K562 (cell line): Measurements from ENCODE around the gene SATB2. TPM values are rescaled to one million over a fixed set of nuclear protein-coding genes. Genes with fewer than 3 reads are reported as not detected.

Source experiments
- ATAC-seq: fragments of 200-7000 bp; cut with Tn5 transposase; 3 replicates; pipeline ENCODE4 v1.9.1; 2020; ENCODE audit warnings: moderate library complexity
- BruUV-seq: library from RNA; stranded (reverse); fragments of 400-500 nt; replicated peaks from 2 replicates; lab custom pipeline; 2021; lab: Mats Ljungman, UMichigan
- CTCF ChIA-PET: fragments of 300-600 bp; formaldehyde crosslinking; extraction: SDS; loops from one replicate; lab custom pipeline; 2021; ENCODE audit warnings: low intra/inter-chr PET ratio; lab: Yijun Ruan, JAX
- POLR2A ChIA-PET: fragments of 300-600, 350-650 bp; sonication (Branson Sonifier 250); formaldehyde crosslinking; extraction: SDS; loops from one replicate; lab custom pipeline; 2021; ENCODE audit warnings: antibody characterized with exemption, inconsistent platforms; lab: Yijun Ruan, JAX
- DNase-seq, 4 experiments: peaks; one replicate each; pipeline versions ENCODE4 v3.0.0 to v3.0.0-alpha.2; 2011 to 2018; ENCODE audit warnings: low spot score in 3 of 4, mixed read lengths in 3 of 4; ENCODE audit errors: extremely low read depth in 1 of 4
- FAIRE-seq: peaks from 2 replicates; lab custom pipeline; 2011; peaks lifted over from hg19 to GRCh38; lab: Jason Lieb, UNC
- H2AFZ ChIP-seq: 2 replicates; pipeline ENCODE4 v1.6.0; 2011; ENCODE audit warnings: low read depth, low read length, control low read depth, inconsistent platforms
- H3K27ac ChIP-seq: fragments of 200-600 bp; 3 replicates; pipeline ENCODE4 v1.8.0; 2011; ENCODE audit warnings: low read depth, mild to moderate bottlenecking, control low read depth, inconsistent platforms, low read length, moderate library complexity, mixed read lengths; ENCODE audit errors: extremely low read depth
- H3K27me3 ChIP-seq, 2 experiments: fragments of 300-600 bp in 1 of 2; 2 replicates in 1 of 2; 3 replicates in 1 of 2; pipeline versions ENCODE4 v1.6.0 to v1.8.0; 2011; ENCODE audit warnings: inconsistent platforms in 2 of 2, low read length in 2 of 2, mild to moderate bottlenecking in 1 of 2, mixed read lengths in 1 of 2, moderate library complexity in 1 of 2; ENCODE audit not compliant: control insufficient read depth in 2 of 2, insufficient read depth in 2 of 2
- H3K36me3 ChIP-seq: fragments of 300-600 bp; 3 replicates; pipeline ENCODE4 v1.8.0; 2011; ENCODE audit warnings: mild to moderate bottlenecking, low read length, inconsistent platforms; ENCODE audit not compliant: control insufficient read depth, insufficient read depth
- H3K4me1 ChIP-seq, 2 experiments: fragments of 200-600 bp in 1 of 2; replicated peaks in 1 of 2; 2 replicates in 1 of 2; 3 replicates in 1 of 2; pipeline versions ENCODE4 v1.5.1 to v1.8.0; 2011; ENCODE audit warnings: inconsistent platforms in 2 of 2, low read length in 2 of 2, mild to moderate bottlenecking in 1 of 2, mixed read lengths in 1 of 2, moderate library complexity in 1 of 2; ENCODE audit not compliant: control insufficient read depth in 2 of 2, insufficient read depth in 2 of 2
- H3K4me2 ChIP-seq: 2 replicates; pipeline ENCODE4 v1.6.1; 2011; ENCODE audit warnings: low read length, control low read depth, inconsistent platforms, mixed read lengths; ENCODE audit not compliant: insufficient read depth
- H3K4me3 ChIP-seq: fragments of 200-600 bp; sonication (generic), shearing (Covaris generic); 2 replicates; pipeline ENCODE4 v1.5.1; 2016; ENCODE audit warnings: control low read depth, inconsistent platforms
- H3K79me2 ChIP-seq: fragments of 200-600 bp; 3 replicates; pipeline ENCODE4 v1.8.0; 2011; ENCODE audit warnings: low read length, inconsistent platforms; ENCODE audit not compliant: control insufficient read depth, insufficient read depth
- H3K9ac ChIP-seq, 2 experiments: 2 replicates each; pipeline versions ENCODE4 v1.6.0 to v1.6.1; 2011; ENCODE audit warnings: low read depth in 2 of 2, low read length in 2 of 2, control low read depth in 1 of 2, inconsistent platforms in 1 of 2, mild to moderate bottlenecking in 1 of 2, mixed read lengths in 1 of 2; ENCODE audit not compliant: insufficient read depth in 1 of 2
- H3K9me1 ChIP-seq: one replicate; pipeline ENCODE4 v1.6.0; 2011; ENCODE audit warnings: inconsistent platforms, mild to moderate bottlenecking, low read length, moderate library complexity; ENCODE audit not compliant: control insufficient read depth, insufficient read depth
- H3K9me3 ChIP-seq: replicated peaks from 2 replicates; pipeline ENCODE4 v1.5.1; 2011; ENCODE audit warnings: low read depth, low read length, inconsistent platforms; ENCODE audit not compliant: control insufficient read depth, insufficient read depth
- H4K20me1 ChIP-seq: replicated peaks from 2 replicates; pipeline ENCODE4 v1.6.1; 2011; ENCODE audit warnings: low read length, inconsistent platforms, mixed read lengths; ENCODE audit not compliant: control insufficient read depth, insufficient read depth
- ATF1 ChIP-seq, 2 experiments: fragments of 450-650 bp in 1 of 2; IDR thresholded peaks; 2 replicates each; pipeline ENCODE4 v1.6.1; 2016; ENCODE audit warnings: missing compliant biosample characterization in 1 of 2, missing genetic modification characterization in 1 of 2
- CHD4 ChIP-seq: fragments of 200-600 bp; sonication (generic); IDR thresholded peaks from 3 replicates; pipeline ENCODE4 v1.6.1; 2012; ENCODE audit warnings: low read depth, mild to moderate bottlenecking, mixed read lengths, low read length, inconsistent platforms; ENCODE audit not compliant: insufficient read depth, insufficient replicate concordance, poor library complexity, severe bottlenecking
- ESRRA ChIP-seq: fragments of 450-650 bp; IDR thresholded peaks from 2 replicates; pipeline ENCODE4 v1.6.1; 2014; ENCODE audit warnings: low read depth, mild to moderate bottlenecking, moderate library complexity, borderline replicate concordance
- GTF3C2 ChIP-seq: IDR thresholded peaks from 3 replicates; pipeline ENCODE4 v1.6.1; 2011; ENCODE audit warnings: borderline replicate concordance, mild to moderate bottlenecking, moderate library complexity; ENCODE audit not compliant: insufficient read length; ENCODE audit errors: extremely low read depth
- HDAC2 ChIP-seq: fragments of 450-650 bp; IDR thresholded peaks from 2 replicates; pipeline ENCODE4 v1.6.1; 2016; ENCODE audit warnings: mild to moderate bottlenecking
- NKRF ChIP-seq: fragments of 450-650 bp; IDR thresholded peaks from 2 replicates; pipeline ENCODE4 v1.6.1; 2016; ENCODE audit warnings: borderline replicate concordance
- NONO ChIP-seq, 2 experiments: fragments of 200-400 bp in 1 of 2; fragments of 450-650 bp in 1 of 2; formaldehyde crosslinking in 1 of 2; IDR thresholded peaks; 2 replicates each; pipeline ENCODE4 v1.6.1; 2017; ENCODE audit warnings: low read depth in 2 of 2, mild to moderate bottlenecking in 2 of 2, moderate library complexity in 2 of 2, low read length in 1 of 2
- PATZ1 ChIP-seq: fragments of 250-450 bp; sonication (Bioruptor Pico); IDR thresholded peaks from 2 replicates; pipeline ENCODE4 v1.5.0; 2020; ENCODE audit warnings: mild to moderate bottlenecking, borderline replicate concordance
- PML ChIP-seq: IDR thresholded peaks from 2 replicates; pipeline ENCODE4 v1.6.1; 2012; ENCODE audit warnings: low read length, inconsistent platforms
- SP1 ChIP-seq: sonication (generic); formaldehyde crosslinking; IDR thresholded peaks from 2 replicates; pipeline ENCODE4 v1.8.1; 2022; ENCODE audit warnings: mild to moderate bottlenecking, missing genetic modification reagents
- TARDBP ChIP-seq: fragments of 450-650 bp; IDR thresholded peaks from 2 replicates; pipeline ENCODE4 v1.6.1; 2016
- TBL1XR1 ChIP-seq, 2 experiments: IDR thresholded peaks; 2 replicates each; pipeline ENCODE4 v1.6.1; 2012; ENCODE audit warnings: improper control_type of control experiment in 2 of 2, low read length in 2 of 2, mild to moderate bottlenecking in 1 of 2
- THRAP3 ChIP-seq: fragments of 450-650 bp; IDR thresholded peaks from 2 replicates; pipeline ENCODE4 v1.6.1; 2016; ENCODE audit warnings: mild to moderate bottlenecking, inconsistent platforms, borderline replicate concordance
- ZNF143 ChIP-seq: sonication (generic); formaldehyde crosslinking; IDR thresholded peaks from 2 replicates; pipeline ENCODE4 v1.9.0; 2022; ENCODE audit warnings: mild to moderate bottlenecking, missing genetic modification reagents
- ZNF174 ChIP-seq: fragments of 250-450 bp; sonication (Bioruptor Pico); IDR thresholded peaks from 2 replicates; pipeline ENCODE4 v1.4.0; 2020; ENCODE audit warnings: mild to moderate bottlenecking
- ZNF41 ChIP-seq: fragments of 250-450 bp; sonication (Bioruptor Pico); conservative IDR thresholded peaks from 2 replicates; pipeline ENCODE4 v1.4.0; 2020; ENCODE audit warnings: mild to moderate bottlenecking
- WGBS: fragments of 100-300 bp; shearing (Covaris generic); methylation state at CpG from one replicate; pipeline ENCODE4 v1.1.6; 2016; ENCODE audit warnings: low coverage, mixed read lengths; ENCODE audit not compliant: insufficient coverage; ENCODE audit errors: missing lambda C conversion rate; 5-methylcytosine and 5-hydroxymethylcytosine counted together
- in situ Hi-C: fragments of 300-500 bp; cut with MboI; formaldehyde crosslinking; loops from 4 replicates; pipeline ENCODE4 v1.15.0; 2018; ENCODE audit warnings: inconsistent platforms, mixed read lengths
- intact Hi-C: fragments of 100-400 bp; cut with micrococcal nuclease; formaldehyde crosslinking; loops from 2 replicates; pipeline ENCODE4 v1.14.2; 2022
- polyA plus RNA-seq, 8 experiments: library from polyadenylated mRNA; depleted of rRNA in 4 of 8; stranded (reverse) in 5 of 8; unstranded in 3 of 8; fragments of >200 nt; fragmentation: Nextera tagmentation in 2 of 8; fragmentation: Illumina TruSeq in 1 of 8; extraction: Ambion mirVana in 2 of 8; extraction: Trizol in 1 of 8; gene quantifications; 2 replicates each; pipeline versions ENCODE4 v1.2.1 to v1.2.3, GENCODE V29; 2011 to 2014; ENCODE audit warnings: inconsistent platforms in 1 of 8, missing spikeins in 1 of 8
- total RNA-seq, 7 experiments: library from RNA; depleted of rRNA in 6 of 7; stranded (reverse); fragments of >200 nt in 6 of 7; fragmentation: Illumina TruSeq in 2 of 7; extraction: Trizol in 2 of 7; gene quantifications; 2 replicates each; pipeline versions ENCODE4 v1.2.1 to v1.2.3, GENCODE V29; 2011 to 2021; ENCODE audit warnings: low replicate concordance in 1 of 7

Gene SATB2
- total and polyA plus RNA-seq, 9 of the 15 experiments (the other 6 are each of a cell fraction or from before 2014, with no cell fraction given), result 4.5 to 34.0 (median 15.1) TPM

GRCh38 chr2:199309973-199310372 is 147.8 kb downstream of the SATB2 start:
- no peaks in the 10 kb centered on the region for H3K9me1 ChIP-seq
- no peak overlapping the region for H2AFZ ChIP-seq
- no peaks in the 10 kb centered on the region for H3K79me2 ChIP-seq
- ChIA-PET CTCF (no interaction called here), POLR2A (no interaction called here)
- no TSS peak for BruUV-seq
- peaks cover 94% of the 10 kb centered on the region for H3K36me3 ChIP-seq
- H3K9ac ChIP-seq, result no peak overlapping the region
- no peak overlapping the region for H3K27ac ChIP-seq
- DNase-seq, result no peak
- intact Hi-C loops, result no loop called here
- no peaks in the 10 kb centered on the region for H3K4me1 ChIP-seq
- no peaks in the 10 kb centered on the region for H3K9me3 ChIP-seq
- in situ Hi-C loops, result no loop called here
- no peaks in the 10 kb centered on the region for H3K27me3 ChIP-seq
- no peak overlapping the region for H3K4me3 ChIP-seq
- WGBS, result 96% methylated on average over 6 of the region's 6 CpGs
- H3K4me2 ChIP-seq, result no peak overlapping the region
- ATAC-seq, result no peak
- no peak for FAIRE-seq
- no peaks in the 10 kb centered on the region for H4K20me1 ChIP-seq
- TF ChIP-seq ZNF174 (CRISPR knock-in tag), result no peak
- no peak for TF ChIP-seq GTF3C2
- no peak for TF ChIP-seq TBL1XR1 (IDR thresholded peaks at IDR 0.05; ENCODE audit: low read length in 2 of 2)
- TF ChIP-seq PATZ1 (CRISPR knock-in tag), result no peak
- no peak for TF ChIP-seq NKRF
- no peak for TF ChIP-seq THRAP3
- no peak for TF ChIP-seq HDAC2
- no peak for TF ChIP-seq ESRRA
- no peak for TF ChIP-seq TARDBP
- no peak for TF ChIP-seq NONO (IDR thresholded peaks at IDR 0.05; ENCODE audit: low read depth in 2 of 2, low read length in 1 of 2)
- no peak for TF ChIP-seq ZNF41
- no peak for TF ChIP-seq SP1 (CRISPR knock-in tag)
- TF ChIP-seq ATF1 (CRISPR knock-in tag; IDR thresholded peaks at IDR 0.05), result no peak
- TF ChIP-seq ATF1 (tag; IDR thresholded peaks at IDR 0.05), result no peak
- no peak for TF ChIP-seq ZNF143
- no peak for TF ChIP-seq PML
- no peak for TF ChIP-seq CHD4
